Erythroblast (primary cell): ENCODE results near the gene NOVA1.

Experiments
- GATA1 ChIP-seq: IDR thresholded peaks from 2 replicates; pipeline ENCODE4 v1.6.1; 2011; ENCODE audit warnings: low read depth, mild to moderate bottlenecking, control low read depth, low read length, moderate library complexity
- POLR2A ChIP-seq: IDR thresholded peaks from 2 replicates; pipeline ENCODE4 v1.6.1; 2011; ENCODE audit warnings: mild to moderate bottlenecking, low read length

- no peak for TF ChIP-seq GATA1
- TF ChIP-seq POLR2A = no peak
Measured at GRCh38 chr14:26602902-26603301, 5.1 kb upstream of the NOVA1 start.
